ENCODE data around the gene KLF9. TPM values are rescaled to one million over a fixed set of nuclear protein-coding genes. Genes with fewer than 3 reads are reported as not detected.

KLF9 gene
- total RNA-seq, 1 experiment from 2014 or later, result 0.26 TPM

DNA sequence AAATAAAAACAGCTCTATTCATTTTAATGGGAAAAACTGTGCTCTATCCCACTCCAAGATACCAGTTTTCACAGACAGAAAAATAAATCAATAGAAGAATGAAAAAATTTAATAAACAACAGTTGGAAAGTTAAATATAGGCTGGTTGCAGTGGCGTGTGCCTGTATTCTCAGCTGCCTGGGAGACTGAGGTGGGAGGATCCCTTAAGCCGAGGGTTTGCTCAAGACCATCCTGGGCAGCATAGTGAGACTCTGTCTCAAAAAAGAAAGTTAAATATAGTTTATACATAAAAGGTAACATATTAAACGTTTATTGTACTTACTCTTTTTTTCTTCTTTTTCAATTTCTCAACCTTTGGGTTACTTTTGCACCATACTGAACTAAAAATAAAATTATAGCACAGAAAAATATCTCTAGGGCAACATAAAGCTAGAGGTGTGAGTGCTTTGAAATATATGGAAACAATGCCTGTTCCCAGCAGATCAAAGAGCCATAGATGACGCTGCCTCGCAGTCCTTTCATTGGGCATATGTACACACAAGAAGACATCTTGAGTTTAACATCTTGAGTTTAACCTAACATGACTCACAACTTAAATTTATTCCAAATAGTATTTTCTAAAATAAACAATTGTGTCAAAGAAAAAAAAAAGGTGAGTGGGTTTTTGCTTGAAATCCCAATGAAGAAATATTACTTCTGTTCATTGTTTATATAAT, 25.7 kb upstream of the KLF9 start:
- H3K36me3 Mint-ChIP-seq (ENCODE audit: insufficient read depth in 1 of 3, low read depth in 3 of 3), result no peaks in the 10 kb centered on the region
- H3K9ac ChIP-seq (ENCODE audit: extremely low read depth, insufficient read length, low read length), result no peak overlapping the region
- H2AFZ ChIP-seq (ENCODE audit: low read length), result no peak overlapping the region
- no peak overlapping the region for H3K23ac ChIP-seq (ENCODE audit: insufficient read length, low read depth, low read length)
- H3K18ac ChIP-seq (ENCODE audit: insufficient read length, low read depth, low read length), result no peak overlapping the region
- no peak overlapping the region for H4K91ac ChIP-seq (ENCODE audit: insufficient read length, low read depth, low read length)
- no peaks in the 10 kb centered on the region for H3K9me3 Mint-ChIP-seq
- H3K27me3 ChIP-seq (ENCODE audit: insufficient read depth, low read length), result no peaks in the 10 kb centered on the region
- no peak overlapping the region for H4K5ac ChIP-seq (ENCODE audit: insufficient read length, low read depth, low read length)
- no peak overlapping the region for H2AK5ac ChIP-seq (ENCODE audit: insufficient read length, low read length)
- no peaks in the 10 kb centered on the region for H4K20me1 ChIP-seq (ENCODE audit: control insufficient read depth, insufficient read depth, insufficient read length)
- H3K4me1 ChIP-seq (ENCODE audit: insufficient read depth, low read length), result no peaks in the 10 kb centered on the region
- H3K9me3 ChIP-seq (ENCODE audit: control insufficient read depth, low read depth, low read length), result no peaks in the 10 kb centered on the region
- H3K14ac ChIP-seq (ENCODE audit: insufficient read depth, low read length), result no peak overlapping the region
- no peaks in the 10 kb centered on the region; a peak in 2 of 4 replicates for H3K4me1 Mint-ChIP-seq
- H2BK15ac ChIP-seq (ENCODE audit: low read depth, low read length), result no peak overlapping the region
- no peaks in the 10 kb centered on the region; the same call in none of the 2 replicates for H3K27me3 Mint-ChIP-seq (ENCODE audit: low read depth)
- no peaks in the 10 kb centered on the region for H3K79me1 ChIP-seq (ENCODE audit: insufficient read depth, low read depth, low read length, poor library complexity, severe bottlenecking)
- no peak overlapping the region for H3K4ac ChIP-seq (ENCODE audit: low read depth, low read length)
- TF ChIP-seq, protein P1, sequence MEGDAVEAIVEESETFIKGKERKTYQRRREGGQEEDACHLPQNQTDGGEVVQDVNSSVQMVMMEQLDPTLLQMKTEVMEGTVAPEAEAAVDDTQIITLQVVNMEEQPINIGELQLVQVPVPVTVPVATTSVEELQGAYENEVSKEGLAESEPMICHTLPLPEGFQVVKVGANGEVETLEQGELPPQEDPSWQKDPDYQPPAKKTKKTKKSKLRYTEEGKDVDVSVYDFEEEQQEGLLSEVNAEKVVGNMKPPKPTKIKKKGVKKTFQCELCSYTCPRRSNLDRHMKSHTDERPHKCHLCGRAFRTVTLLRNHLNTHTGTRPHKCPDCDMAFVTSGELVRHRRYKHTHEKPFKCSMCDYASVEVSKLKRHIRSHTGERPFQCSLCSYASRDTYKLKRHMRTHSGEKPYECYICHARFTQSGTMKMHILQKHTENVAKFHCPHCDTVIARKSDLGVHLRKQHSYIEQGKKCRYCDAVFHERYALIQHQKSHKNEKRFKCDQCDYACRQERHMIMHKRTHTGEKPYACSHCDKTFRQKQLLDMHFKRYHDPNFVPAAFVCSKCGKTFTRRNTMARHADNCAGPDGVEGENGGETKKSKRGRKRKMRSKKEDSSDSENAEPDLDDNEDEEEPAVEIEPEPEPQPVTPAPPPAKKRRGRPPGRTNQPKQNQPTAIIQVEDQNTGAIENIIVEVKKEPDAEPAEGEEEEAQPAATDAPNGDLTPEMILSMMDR (conservative IDR thresholded peaks at IDR 0.05), result no peak
- no peak for DNase-seq
- H2BK12ac ChIP-seq (ENCODE audit: insufficient read length, low read depth, low read length), result no peak overlapping the region
- no peak overlapping the region for H3K27ac Mint-ChIP-seq
- no peak overlapping the region for H4K8ac ChIP-seq (replicated peaks; ENCODE audit: insufficient read length, low read depth, low read length)
- no peak overlapping the region for H3K56ac ChIP-seq (ENCODE audit: insufficient read length, low read depth, low read length)
- H3K23me2 ChIP-seq (ENCODE audit: insufficient read length, low read depth, low read length, poor library complexity, severe bottlenecking), result no peaks in the 10 kb centered on the region
- H3K4me3 Mint-ChIP-seq, result no peak overlapping the region
- WGBS (ENCODE audit: extremely low coverage, insufficient read length, low lambda C conversion rate), result no CpG with 5 or more reads among the region's 5 CpGs
- H3K4me2 ChIP-seq (ENCODE audit: insufficient read depth, insufficient read length, low read length), result no peak overlapping the region
- no peaks in the 10 kb centered on the region for H3K79me2 ChIP-seq (ENCODE audit: insufficient read depth, low read length)
- H2BK120ac ChIP-seq (ENCODE audit: low read depth, low read length, poor library complexity, severe bottlenecking), result no peak overlapping the region
- H2BK20ac ChIP-seq (ENCODE audit: low read depth, low read length, poor library complexity, severe bottlenecking), result no peak overlapping the region
- no peak overlapping the region for H2BK5ac ChIP-seq (ENCODE audit: insufficient read length, low read length)
- H3T11ph ChIP-seq (ENCODE audit: low read length), result no peak overlapping the region
- H3K27ac ChIP-seq (ENCODE audit: insufficient read length, low read depth, low read length), result no peak overlapping the region

Data from H9 (cell line).